Endothelial cell (in vitro differentiated cells): ENCODE data around the gene PDCD6IP. TPM values are rescaled to one million over a fixed set of nuclear protein-coding genes. Genes with fewer than 3 reads are reported as not detected.

ENCODE experiments used
- DNase-seq: peaks from one replicate; pipeline ENCODE4 v3.0.0; 2021; ENCODE audit warnings: low spot score
- H3K27ac Mint-ChIP-seq: one replicate; pipeline ENCODE4 v1.8.0; 2021; ENCODE audit warnings: mixed read lengths, inconsistent platforms; ENCODE audit not compliant: unreplicated experiment
- H3K27me3 Mint-ChIP-seq: one replicate; pipeline ENCODE4 v1.8.0; 2021; ENCODE audit warnings: mild to moderate bottlenecking, moderate library complexity, mixed read lengths, inconsistent platforms; ENCODE audit not compliant: unreplicated experiment
- H3K36me3 Mint-ChIP-seq: one replicate; pipeline ENCODE4 v1.8.0; 2021; ENCODE audit warnings: mild to moderate bottlenecking, low read depth, mixed read lengths, inconsistent platforms; ENCODE audit not compliant: unreplicated experiment
- H3K4me1 Mint-ChIP-seq: one replicate; pipeline ENCODE4 v1.8.0; 2021; ENCODE audit warnings: mild to moderate bottlenecking, mixed read lengths, inconsistent platforms; ENCODE audit not compliant: unreplicated experiment
- H3K4me3 Mint-ChIP-seq: one replicate; pipeline ENCODE4 v1.8.0; 2021; ENCODE audit warnings: mild to moderate bottlenecking, mixed read lengths, inconsistent platforms; ENCODE audit not compliant: unreplicated experiment
- H3K9me3 Mint-ChIP-seq: one replicate; pipeline ENCODE4 v1.8.0; 2021; ENCODE audit warnings: mixed read lengths, inconsistent platforms; ENCODE audit not compliant: unreplicated experiment
- CTCF ChIP-seq: fragments of 200-600 bp; sonication (generic); IDR thresholded peaks from one replicate; pipeline ENCODE4 v1.5.0; 2021; ENCODE audit warnings: antibody characterized with exemption; ENCODE audit not compliant: unreplicated experiment
- total RNA-seq: library from RNA; stranded (reverse); fragmentation: NEBNext Ultra II Directional; extraction: Animal tissue kit (Norgen Biotek cat#: 25700); gene quantifications from one replicate; pipeline ENCODE4 v1.2.1, GENCODE V29; 2021; ENCODE audit not compliant: unreplicated experiment

PDCD6IP gene
- total RNA-seq, 1 donor from 2014 or later: 218 TPM

- no peak overlapping the region for H3K27ac Mint-ChIP-seq
- no peak for TF ChIP-seq CTCF
Observed at GRCh38 chr3:33904730-33905129, 106.3 kb downstream of the PDCD6IP start.

GRCh38 chr3:33908250-33908851 lies 109.9 kb downstream of the PDCD6IP start:
- Mint-ChIP-seq H3K4me1 (no peaks in the 10 kb centered on the region), H3K4me3 (no peak overlapping the region), H3K27ac (no peak overlapping the region), H3K36me3 (no peaks in the 10 kb centered on the region), H3K27me3 (peaks cover 2% of the 10 kb centered on the region), H3K9me3 (no peaks in the 10 kb centered on the region)
- no peak for DNase-seq
- no peak for TF ChIP-seq CTCF

More at GRCh38 chr3:33904730-33905129, 106.3 kb downstream of the PDCD6IP start:
- Mint-ChIP-seq H3K27me3 (peaks cover 1% of the 10 kb centered on the region), H3K4me3 (no peak overlapping the region), H3K4me1 (no peaks in the 10 kb centered on the region), H3K9me3 (no peaks in the 10 kb centered on the region), H3K36me3 (no peaks in the 10 kb centered on the region)
- no peak for DNase-seq

- Mint-ChIP-seq H3K4me1 (no peaks in the 10 kb centered on the region), H3K9me3 (no peaks in the 10 kb centered on the region), H3K27ac (no peak overlapping the region), H3K36me3 (no peaks in the 10 kb centered on the region), H3K27me3 (peaks cover 2% of the 10 kb centered on the region), H3K4me3 (no peak overlapping the region)
- TF ChIP-seq CTCF: no peak
- DNase-seq: no peak
Observed at GRCh38 chr3:33909547-33909946, 111.1 kb downstream of the PDCD6IP start.

GRCh38 chr3:33910031-33910430 lies 111.6 kb downstream of the PDCD6IP start:
- no peaks in the 10 kb centered on the region for H3K9me3 Mint-ChIP-seq
- no peak for DNase-seq
- no peaks in the 10 kb centered on the region for H3K4me1 Mint-ChIP-seq
- no peaks in the 10 kb centered on the region for H3K36me3 Mint-ChIP-seq
- peaks cover 2% of the 10 kb centered on the region for H3K27me3 Mint-ChIP-seq
- H3K27ac Mint-ChIP-seq: no peak overlapping the region
- no peak for TF ChIP-seq CTCF
- H3K4me3 Mint-ChIP-seq: no peak overlapping the region

GRCh38 chr3:33911525-33912322 lies 113.3 kb downstream of the PDCD6IP start:
- Mint-ChIP-seq H3K9me3 (no peaks in the 10 kb centered on the region), H3K4me1 (no peaks in the 10 kb centered on the region), H3K4me3 (no peak overlapping the region), H3K27me3 (peaks cover 2% of the 10 kb centered on the region), H3K27ac (no peak overlapping the region), H3K36me3 (no peaks in the 10 kb centered on the region)
- no peak for TF ChIP-seq CTCF
- DNase-seq: no peak
